Measurements from ENCODE around the gene CTDSPL.
"Not testable (repeated sequence)": the region's sequence is repeated elsewhere in the genome, so short reads cannot be mapped to it uniquely, and the experiment has no call there.

The CTDSPL gene

DNA sequence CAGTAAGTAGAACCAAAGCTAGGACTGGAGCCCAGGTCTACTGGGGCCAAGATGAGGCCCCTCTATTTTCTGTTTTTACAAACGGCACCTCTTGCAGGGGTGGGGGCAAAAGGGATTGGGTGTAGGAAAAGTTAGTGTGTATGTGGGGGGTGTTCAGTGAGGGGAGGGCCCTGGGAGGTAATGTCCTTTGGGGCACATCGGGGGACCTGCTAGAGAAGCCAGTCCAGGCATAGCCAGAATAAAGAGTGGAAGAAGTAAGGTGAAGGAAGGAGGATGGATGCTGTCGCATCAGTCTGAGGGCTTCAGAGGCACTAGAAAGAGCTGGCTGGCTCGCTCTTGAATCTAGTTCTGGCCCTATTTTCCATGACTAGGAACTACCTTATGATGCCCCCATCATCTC is 165.2 kb downstream of the CTDSPL start:
- DNase-seq, result no peak

- DNase-seq, result no peak
Measured at GRCh38 chr3:38027466-38028465, 166.1 kb downstream of the CTDSPL start.

DNA sequence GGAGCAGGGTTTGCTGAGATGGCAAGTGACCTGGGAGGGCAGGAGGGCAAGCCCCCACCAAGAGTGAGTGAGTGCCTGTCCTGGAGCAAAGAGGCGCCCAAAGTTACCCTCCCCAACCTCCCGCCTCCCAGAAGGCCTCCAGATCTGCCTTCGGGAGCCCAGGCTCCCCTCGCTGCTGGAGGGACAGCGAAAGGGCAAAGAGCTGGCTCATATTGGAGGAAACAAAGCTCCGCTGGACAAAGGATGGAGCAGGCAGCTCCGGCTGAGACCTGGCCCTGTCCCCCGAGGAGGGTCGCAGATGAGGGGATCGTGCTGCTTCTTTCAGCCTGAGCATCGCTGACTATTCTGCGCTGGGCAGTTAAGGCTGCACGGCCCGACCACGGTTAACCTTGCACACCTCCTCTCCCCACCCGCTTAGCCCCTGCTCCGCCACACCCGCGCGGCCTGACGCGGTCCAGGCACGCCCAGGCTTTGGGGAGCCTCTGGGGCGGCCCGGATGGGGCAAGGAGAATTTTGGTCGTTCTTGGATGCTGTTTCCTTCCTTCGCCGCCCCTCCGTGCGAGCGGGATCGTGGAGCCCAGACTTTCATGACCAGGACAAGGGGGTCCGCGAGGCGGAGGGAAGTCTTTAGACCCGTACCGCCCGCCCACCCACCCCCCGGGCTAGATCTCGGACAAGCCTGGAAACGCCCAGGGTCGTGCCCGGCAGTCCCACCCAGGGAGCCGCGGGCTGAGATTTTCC is 167.1 kb downstream of the CTDSPL start:
- DNase-seq, result no peak

DNA sequence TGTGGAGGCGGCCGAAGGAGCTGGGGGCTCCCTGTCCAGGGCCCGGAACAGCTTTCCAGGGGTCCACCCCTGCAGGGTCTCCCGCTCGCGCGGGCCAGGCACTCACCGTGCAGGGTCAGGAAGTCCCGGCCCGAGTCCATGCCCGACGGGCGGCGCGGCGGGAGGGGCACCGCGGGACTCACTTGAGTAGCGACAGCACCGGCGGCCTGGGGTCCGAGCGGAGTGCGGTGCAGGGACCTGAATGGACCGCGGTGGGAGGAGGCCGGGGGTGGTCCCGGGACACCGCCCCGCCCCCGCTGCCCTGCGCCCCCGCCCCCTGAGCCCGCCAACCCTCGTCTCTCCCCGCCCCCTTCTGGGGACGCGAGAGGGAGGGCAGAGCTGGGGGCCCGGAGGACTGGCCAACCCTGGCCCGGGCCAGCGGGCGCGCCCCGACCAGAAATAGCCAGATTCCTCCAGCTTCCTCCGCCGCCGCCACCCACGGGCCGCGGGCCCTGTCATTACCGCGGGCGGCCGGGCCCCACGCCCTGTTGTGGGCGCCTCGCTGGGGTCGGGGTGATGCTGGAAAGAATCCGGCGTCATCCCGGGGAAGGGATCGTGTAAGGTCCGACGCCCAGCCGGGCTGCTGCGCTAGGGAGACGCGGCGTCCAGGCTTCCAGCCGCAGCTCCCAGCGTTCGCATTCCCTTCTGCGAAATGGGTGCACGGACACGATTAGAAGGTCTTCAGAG is 167.9 kb downstream of the CTDSPL start, which contains the start of gene PLCD1:
Gene PLCD1, minus strand, starts transcription at position 243 of the 726 bp plus-strand sequence. Its CDS starts 103 bp downstream, at position 140.
- no peak for DNase-seq

GRCh38 chr3:38030126-38031021 is 168.7 kb downstream of the CTDSPL start:
- DNase-seq, result no peak

DNA sequence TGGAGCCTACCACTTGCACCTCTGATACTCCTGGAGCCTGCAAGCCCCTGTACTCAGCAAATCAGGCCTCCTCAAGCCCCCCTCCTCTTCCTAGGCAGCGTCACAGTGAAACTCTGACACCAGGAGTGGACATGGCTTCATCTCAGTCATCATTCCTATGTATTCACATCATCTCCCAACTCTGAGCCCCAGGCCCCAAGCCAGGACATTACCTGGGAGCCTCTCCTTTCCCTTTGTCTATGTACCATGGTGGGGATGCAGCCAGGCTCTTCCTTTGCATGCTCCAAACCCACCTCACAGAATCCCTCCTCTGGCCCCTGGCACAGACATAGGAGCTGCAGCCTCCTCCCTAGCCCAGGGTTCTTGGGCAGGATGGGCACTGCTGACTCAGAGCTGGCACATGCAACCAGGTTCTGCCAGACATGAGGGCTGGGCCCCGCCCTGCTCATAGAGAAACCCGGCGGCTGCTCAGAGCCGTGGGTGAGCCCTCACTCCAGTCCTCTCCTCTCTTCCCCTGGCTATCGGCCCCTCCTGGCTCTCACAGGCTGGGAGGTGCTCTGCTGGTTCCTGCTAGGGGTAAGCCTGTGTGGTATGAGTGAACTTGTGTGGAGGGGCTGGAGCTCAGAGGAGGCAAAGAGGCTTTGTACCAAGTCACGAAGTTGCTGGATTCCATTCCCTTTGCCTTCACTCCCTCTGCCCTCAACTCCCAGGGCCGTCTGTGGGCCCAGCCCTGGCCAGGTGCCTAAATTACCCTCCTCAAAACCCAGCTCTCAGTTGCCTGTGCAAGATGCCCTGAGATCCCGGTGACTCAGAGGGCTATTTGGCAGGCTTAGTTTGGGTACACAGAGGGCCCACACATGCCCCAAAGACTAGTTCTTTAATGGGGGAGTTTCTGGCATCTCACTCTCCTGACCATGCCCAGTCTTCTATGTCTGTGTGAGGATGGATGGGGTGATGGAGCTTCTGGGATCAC is 169.6 kb downstream of the CTDSPL start:
- DNase-seq, result no peak

DNA sequence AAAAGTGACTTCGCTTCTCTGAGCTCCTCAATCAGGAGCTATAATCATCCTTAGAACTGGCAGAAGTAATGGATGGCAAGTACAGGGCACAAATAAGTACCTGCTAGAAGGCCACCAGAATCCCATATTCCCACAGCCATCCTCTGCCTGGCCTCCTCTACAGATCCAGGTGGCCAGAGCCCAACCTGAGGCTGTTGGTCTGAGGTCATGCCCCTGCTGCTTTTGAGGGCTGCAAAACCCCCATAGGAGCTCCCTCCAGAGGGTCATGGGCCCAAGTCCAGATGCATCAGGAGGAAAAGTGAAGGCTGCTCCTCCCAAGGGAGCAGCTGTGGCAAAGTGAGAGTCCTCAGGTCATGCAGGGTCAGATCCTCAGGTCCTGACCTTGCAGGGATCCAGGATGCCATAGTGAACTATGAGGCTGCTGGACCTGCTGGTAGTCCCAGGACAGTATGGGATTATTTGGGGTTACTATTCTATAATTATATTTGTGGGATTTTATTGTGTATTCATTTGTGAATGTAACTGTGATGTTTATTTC is 170.7 kb downstream of the CTDSPL start:
- DNase-seq, result no peak

- not testable (repeated sequence) for DNase-seq
Measured at GRCh38 chr3:38033586-38033985, 171.9 kb downstream of the CTDSPL start.
